GM21423 (cell line): ENCODE results near the gene TSSC4.

Experiments
- ATAC-seq: cut with Tn5 transposase; IDR thresholded peaks from one replicate; pipeline ENCODE4 v1.9.1; 2021; ENCODE audit warnings: mild to moderate bottlenecking, moderate library complexity; ENCODE audit not compliant: unreplicated experiment

Gene TSSC4

GRCh38 chr11:2446590-2447252, 46.2 kb downstream of the TSSC4 start:
- ATAC-seq: no peak

GRCh38 chr11:2447253-2447950, 46.9 kb downstream of the TSSC4 start:
- ATAC-seq: no peak

GRCh38 chr11:2447951-2448650, 47.6 kb downstream of the TSSC4 start:
- ATAC-seq: no peak

GRCh38 chr11:2448661-2449547, 48.4 kb downstream of the TSSC4 start:
- no peak for ATAC-seq

GRCh38 chr11:2449548-2450320, 49.2 kb downstream of the TSSC4 start:
- no peak for ATAC-seq

- ATAC-seq: no peak
These were observed 49.9 kb downstream of the TSSC4 start for GRCh38 chr11:2450321-2451041.

GRCh38 chr11:2451336-2451735, 50.8 kb downstream of the TSSC4 start:
- no peak for ATAC-seq

- no peak for ATAC-seq
These were observed 51.4 kb downstream of the TSSC4 start for GRCh38 chr11:2451916-2452315.

GRCh38 chr11:2452321-2453012, 51.9 kb downstream of the TSSC4 start:
- no peak for ATAC-seq

- ATAC-seq: no peak
These were observed 52.9 kb downstream of the TSSC4 start for GRCh38 chr11:2453436-2453835.
